Measurements from ENCODE around the gene DOCK10.

Gene DOCK10

GRCh38 chr2:224869601-224870233 is 172.6 kb downstream of the DOCK10 start:
- DNase-seq = no peak

GRCh38 chr2:224865016-224865415 is 177.3 kb downstream of the DOCK10 start:
- no peak for DNase-seq

- no peak for DNase-seq
Measured at GRCh38 chr2:224861266-224861665, 181.0 kb downstream of the DOCK10 start.

- DNase-seq = no peak
Measured at GRCh38 chr2:224860786-224861185, 181.5 kb downstream of the DOCK10 start.

- no peak for DNase-seq
Measured at GRCh38 chr2:224851811-224852210, 190.5 kb downstream of the DOCK10 start.

- DNase-seq = no peak
Measured at GRCh38 chr2:224850081-224850480, 192.2 kb downstream of the DOCK10 start.

GRCh38 chr2:224849264-224849663 is 193.0 kb downstream of the DOCK10 start:
- no peak for DNase-seq

- no peak for DNase-seq
Measured at GRCh38 chr2:224847961-224848850, 194.1 kb downstream of the DOCK10 start.

- no peak for DNase-seq
Measured at GRCh38 chr2:224847381-224847780, 194.9 kb downstream of the DOCK10 start.

GRCh38 chr2:224846686-224847085 is 195.6 kb downstream of the DOCK10 start:
- DNase-seq = no peak

- no peak for DNase-seq
Measured at GRCh38 chr2:224846161-224846560, 196.1 kb downstream of the DOCK10 start.

- no peak for DNase-seq
Measured at GRCh38 chr2:224843141-224843540, 199.1 kb downstream of the DOCK10 start.

- DNase-seq = no peak
Measured at GRCh38 chr2:224841910-224842309, 200.4 kb downstream of the DOCK10 start.

- no peak for DNase-seq
Measured at GRCh38 chr2:224838335-224838734, 203.9 kb downstream of the DOCK10 start.

GRCh38 chr2:224837558-224837957 is 204.7 kb downstream of the DOCK10 start:
- no peak for DNase-seq

GRCh38 chr2:224837066-224837465 is 205.2 kb downstream of the DOCK10 start:
- no peak for DNase-seq

- no peak for DNase-seq
Measured at GRCh38 chr2:224836263-224836662, 206.0 kb downstream of the DOCK10 start.

GRCh38 chr2:224835405-224835804 is 206.9 kb downstream of the DOCK10 start:
- no peak for DNase-seq

- DNase-seq = no peak
Measured at GRCh38 chr2:224833986-224834385, 208.3 kb downstream of the DOCK10 start.

GRCh38 chr2:224832207-224832606 is 210.1 kb downstream of the DOCK10 start:
- no peak for DNase-seq

GRCh38 chr2:224831530-224831929 is 210.7 kb downstream of the DOCK10 start:
- no peak for DNase-seq

- no peak for DNase-seq
Measured at GRCh38 chr2:224820283-224820991, 221.8 kb downstream of the DOCK10 start.

GRCh38 chr2:224819075-224819474 is 223.2 kb downstream of the DOCK10 start:
- no peak for DNase-seq

- no peak for DNase-seq
Measured at GRCh38 chr2:224817676-224818075, 224.6 kb downstream of the DOCK10 start.

Measured in activated T-cell treated with anti-CD3 and anti-CD28 coated beads for 4 hours (primary cell).